AG09309 (cell line): ENCODE data around the gene ACKR3.

ENCODE experiments used
- DNase-seq: peaks from one replicate; pipeline ENCODE4 v3.0.0-alpha.2; 2010; ENCODE audit warnings: low read depth
- H3K4me3 ChIP-seq: 2 replicates; pipeline ENCODE4 v1.5.1; 2011; ENCODE audit warnings: mild to moderate bottlenecking, low read depth, low read length, moderate library complexity; ENCODE audit not compliant: control insufficient read depth
- CTCF ChIP-seq: IDR thresholded peaks from 2 replicates; pipeline ENCODE4 v1.5.1; 2011; ENCODE audit warnings: mild to moderate bottlenecking, low read depth, low read length, inconsistent platforms; ENCODE audit not compliant: insufficient read depth, control insufficient read depth; ENCODE audit errors: missing control alignments

ACKR3 gene

GRCh38 chr2:236552581-236553363 lies 16.9 kb upstream of the ACKR3 start:
- no peak overlapping the region for H3K4me3 ChIP-seq
- DNase-seq, result no peak
- no peak for TF ChIP-seq CTCF

- no peak for TF ChIP-seq CTCF
- no peak for DNase-seq
- H3K4me3 ChIP-seq, result no peak overlapping the region
Measured at GRCh38 chr2:236553522-236553921, 16.1 kb upstream of the ACKR3 start.

- TF ChIP-seq CTCF, result no peak
- no peak overlapping the region for H3K4me3 ChIP-seq
- DNase-seq, result no peak
Measured at GRCh38 chr2:236554629-236555282, 14.9 kb upstream of the ACKR3 start.

GRCh38 chr2:236555481-236555880 lies 14.1 kb upstream of the ACKR3 start:
- TF ChIP-seq CTCF, result no peak
- no peak overlapping the region for H3K4me3 ChIP-seq
- DNase-seq, result no peak

- DNase-seq, result no peak
- TF ChIP-seq CTCF, result no peak
- no peak overlapping the region for H3K4me3 ChIP-seq
Measured at GRCh38 chr2:236557306-236558030, 12.2 kb upstream of the ACKR3 start.

GRCh38 chr2:236558036-236558435 lies 11.6 kb upstream of the ACKR3 start:
- no peak overlapping the region for H3K4me3 ChIP-seq
- no peak for DNase-seq
- TF ChIP-seq CTCF, result no peak
